HG02885 (cell line): ENCODE data around the gene RHBDD3.

Experiments used
- ATAC-seq: cut with Tn5 transposase; IDR thresholded peaks from one replicate; pipeline ENCODE4 v1.9.1; 2021; ENCODE audit warnings: mild to moderate bottlenecking; ENCODE audit not compliant: unreplicated experiment, poor library complexity

The RHBDD3 gene

DNA sequence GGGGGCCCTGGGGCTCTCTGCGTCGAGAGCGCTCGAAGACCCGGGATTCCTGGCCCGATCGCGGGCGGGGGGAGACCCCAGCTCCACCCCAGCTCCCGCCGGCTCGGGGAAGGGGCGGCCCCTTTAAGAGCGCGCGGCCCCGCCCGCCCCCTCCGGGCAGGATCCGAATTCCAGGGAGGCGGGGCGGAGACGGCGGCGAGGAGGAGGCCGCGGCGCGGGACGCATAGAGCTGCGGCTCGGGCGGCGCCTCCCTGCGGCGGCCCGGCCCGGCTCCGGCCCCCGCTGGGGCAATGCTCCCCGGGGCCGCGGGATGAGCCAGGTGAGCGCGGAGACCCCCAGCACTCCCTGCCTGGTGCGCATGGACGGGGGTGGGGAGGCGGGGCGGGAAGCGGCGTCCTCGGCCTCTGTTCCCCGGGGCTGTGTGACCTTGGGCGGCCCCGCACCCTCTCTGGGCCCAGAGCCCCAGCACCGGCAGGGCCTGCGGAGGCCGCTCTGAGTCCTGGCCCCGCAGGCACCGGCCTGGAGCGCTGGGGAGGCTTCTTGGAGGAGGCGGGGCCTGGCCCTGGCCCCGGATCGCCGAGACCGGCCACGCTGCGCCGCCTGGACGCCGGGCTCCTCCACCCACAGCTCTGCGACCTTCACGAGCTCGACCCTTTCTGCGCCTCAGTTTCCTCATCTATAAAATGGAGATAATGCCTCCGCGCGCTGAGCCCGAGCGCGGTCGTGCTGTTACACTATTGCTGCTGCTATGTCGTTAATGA lies 39.2 kb upstream of the RHBDD3 start:
- no peak for ATAC-seq

DNA sequence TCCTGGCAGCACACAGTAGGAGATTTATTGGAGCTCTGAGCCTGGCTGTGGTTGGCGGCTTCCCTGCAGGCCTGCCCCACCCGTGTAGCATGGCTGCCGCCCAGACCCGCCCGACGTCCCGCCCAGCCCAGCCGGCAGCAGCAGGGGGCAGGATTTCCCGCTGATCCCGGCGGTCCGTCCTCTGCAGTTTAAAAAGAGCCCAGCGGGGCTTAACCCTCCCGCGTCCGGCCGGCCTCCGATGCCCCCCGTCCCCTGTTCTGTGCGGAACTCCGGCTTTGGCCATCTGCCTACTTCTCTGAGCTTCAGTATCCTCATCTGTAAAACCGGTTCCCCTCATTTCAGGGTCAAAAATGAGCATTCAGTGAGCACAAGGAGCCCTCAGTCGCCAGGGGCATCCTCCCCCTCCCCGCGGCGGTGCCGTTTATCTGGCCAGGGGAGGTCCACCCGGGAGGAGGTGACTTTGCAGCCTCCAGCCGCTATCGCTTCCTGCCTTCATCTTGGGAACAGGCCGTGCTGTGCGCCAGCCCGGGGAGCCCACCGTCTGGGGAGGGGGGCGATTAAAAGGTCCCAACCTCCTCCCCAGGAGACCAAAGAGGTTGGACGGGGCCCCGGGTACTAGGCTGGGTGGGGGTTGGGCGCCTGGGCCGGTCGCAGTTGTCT lies 38.5 kb upstream of the RHBDD3 start, which contains the start of gene GAS2L1:
TSS of gene GAS2L1 (plus strand) at position 476 of the 660 bp plus-strand sequence. CDS start 1,456 bp downstream, outside the sequence.
- no peak for ATAC-seq

DNA sequence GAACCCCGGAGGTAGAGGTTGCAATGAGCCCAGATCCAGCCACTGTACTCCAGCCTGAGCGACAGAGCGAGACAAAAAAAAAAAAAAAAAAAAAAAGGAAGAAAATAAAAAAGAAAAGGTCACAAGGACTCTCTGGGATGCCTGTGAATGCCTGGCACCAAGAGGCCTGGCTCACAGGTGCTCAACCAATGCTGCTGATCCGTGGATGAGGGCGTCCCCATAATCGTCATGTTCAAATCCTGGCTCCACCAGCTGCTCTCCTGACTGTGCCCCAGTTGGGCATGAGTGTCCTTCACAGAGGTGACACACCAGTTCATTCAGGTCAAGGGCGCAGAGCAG lies 38.0 kb upstream of the RHBDD3 start:
- ATAC-seq, result no peak

DNA sequence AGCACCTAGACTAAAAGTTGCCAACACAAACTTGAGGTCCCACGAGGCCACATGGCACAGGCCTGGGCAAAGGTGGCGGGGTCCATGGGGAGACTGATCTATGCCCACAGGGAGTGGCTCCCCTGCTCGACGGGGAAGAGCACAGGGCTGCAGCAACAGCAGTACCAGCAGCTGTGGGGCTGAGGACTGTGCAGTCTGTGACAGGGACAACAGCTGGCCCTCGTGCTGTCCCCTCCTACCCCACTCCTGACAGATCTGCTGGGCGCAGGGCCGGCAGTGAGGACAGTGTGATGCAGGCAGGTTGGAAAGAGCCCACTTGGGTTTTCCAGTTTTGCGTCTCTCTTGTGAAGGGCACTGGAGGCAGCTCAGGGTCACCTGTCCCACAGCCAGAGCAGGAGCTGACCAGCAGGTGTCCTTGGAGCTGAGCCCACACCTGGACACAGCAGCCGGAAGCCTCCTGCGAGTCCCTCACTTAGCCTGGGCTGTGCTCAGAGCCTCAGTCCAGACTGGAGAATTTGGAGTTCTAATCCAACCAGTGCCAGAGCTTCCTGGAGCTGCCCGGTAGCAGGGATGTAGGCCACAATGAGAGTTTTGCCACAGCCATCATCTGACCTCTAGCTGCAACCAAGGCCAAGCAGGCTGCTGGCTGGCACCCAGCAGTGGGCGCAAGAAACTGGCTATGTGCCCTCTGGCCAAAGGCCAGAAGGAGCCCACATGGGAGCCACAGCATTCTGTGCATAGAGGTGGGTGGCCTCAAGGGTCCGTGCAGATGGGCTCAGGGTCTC lies 35.1 kb upstream of the RHBDD3 start:
- no peak for ATAC-seq

DNA sequence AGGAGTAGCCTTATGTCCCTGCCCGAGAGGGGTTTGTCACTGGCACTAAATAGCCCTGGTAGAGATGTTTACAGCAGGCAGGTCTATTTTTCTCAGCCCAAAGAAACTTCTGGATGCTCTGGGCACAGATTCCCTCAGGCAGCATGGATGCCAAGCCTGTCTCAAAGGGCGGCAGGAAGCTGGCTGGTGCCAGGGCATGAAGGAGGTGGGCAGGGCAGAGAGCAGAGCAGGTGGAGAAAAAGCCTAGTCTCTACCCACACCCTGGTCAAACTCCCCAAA lies 34.6 kb upstream of the RHBDD3 start:
- ATAC-seq, result no peak

DNA sequence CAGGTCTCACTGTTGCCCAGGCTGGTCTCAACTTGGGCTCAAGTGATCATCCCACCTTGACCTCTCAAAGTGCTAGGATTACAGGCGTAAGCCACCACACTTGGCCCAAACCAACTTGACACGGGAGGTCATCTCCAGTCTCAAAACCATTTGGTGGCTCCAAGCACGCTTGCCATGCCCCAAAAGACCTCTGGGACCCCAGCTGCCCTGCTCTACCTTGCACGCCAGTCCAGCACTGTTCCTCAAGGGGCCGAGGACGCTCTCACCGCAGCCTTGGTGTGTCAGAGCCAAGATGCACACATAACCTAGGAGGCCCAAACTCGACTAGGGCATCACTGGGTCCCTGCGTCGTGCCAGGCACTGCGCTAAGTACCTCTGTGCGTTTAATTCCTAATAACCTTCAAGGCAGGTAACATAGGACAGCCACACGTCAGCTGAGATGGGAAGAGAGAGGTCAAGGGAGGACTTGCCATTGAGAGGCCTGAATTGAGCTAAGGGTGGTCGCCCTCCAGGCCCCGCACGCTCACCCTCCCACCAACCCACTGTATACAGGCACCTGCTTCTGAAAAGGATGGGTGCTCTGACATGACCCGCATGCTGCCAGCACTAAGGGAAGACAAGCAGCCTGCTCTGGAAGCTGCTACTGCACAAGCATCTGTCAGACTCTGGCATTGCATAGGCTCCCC lies 34.1 kb upstream of the RHBDD3 start:
- ATAC-seq, result no peak

DNA sequence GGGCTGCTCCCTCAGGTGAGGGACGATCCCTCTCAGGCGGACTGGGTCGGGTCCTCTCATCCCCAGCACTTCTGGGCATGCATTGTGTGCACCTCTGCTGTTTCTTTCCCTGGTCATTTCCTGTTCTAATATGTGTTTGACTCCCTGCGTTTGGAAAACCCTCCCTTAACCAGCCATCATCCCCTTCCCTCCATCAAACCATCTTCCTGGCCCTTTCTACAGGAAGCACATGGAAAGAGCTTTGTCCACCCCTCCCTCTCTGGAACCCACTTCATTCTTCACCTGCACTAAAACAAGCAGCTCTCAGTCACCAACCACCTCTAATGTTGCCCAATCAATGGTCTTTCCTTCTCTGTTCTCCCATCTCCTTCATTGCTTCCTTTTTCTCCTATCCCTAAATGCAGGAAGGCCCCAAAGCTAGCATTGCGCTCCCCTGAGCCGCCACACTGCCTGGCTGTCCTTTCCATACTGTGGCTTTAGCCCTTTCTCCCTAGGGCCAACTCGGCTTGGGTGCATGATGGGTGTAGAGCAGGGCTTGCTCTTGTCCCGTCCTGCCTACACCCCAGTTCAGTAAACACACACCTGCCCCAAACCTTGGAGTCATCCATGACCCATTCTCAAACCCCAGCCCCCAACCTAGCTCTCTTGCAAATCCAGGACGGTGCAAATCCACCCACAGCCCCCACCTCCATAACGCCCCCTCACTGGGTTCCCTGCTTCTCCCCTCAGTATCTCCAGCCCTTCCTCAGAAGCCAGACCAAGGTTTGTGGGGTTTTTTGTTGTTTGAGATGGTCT lies 33.2 kb upstream of the RHBDD3 start:
- ATAC-seq, result no peak

DNA sequence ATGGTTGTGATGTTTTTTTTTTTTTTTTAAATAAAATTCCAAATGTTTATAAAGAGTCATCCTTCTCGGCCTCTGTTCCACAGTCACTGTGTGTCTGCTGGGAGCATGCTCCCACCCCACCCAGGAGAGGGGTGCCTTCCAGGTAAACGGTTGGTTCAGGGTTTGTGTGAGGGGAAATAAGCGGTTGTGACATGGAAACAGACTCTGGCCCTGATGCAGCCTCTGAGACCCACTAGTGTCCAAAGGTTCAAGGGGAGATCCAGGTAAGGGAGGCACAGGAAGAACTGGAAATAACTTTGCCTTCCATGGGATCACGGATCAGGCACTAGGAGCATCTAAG lies 32.7 kb upstream of the RHBDD3 start:
- ATAC-seq, result no peak

DNA sequence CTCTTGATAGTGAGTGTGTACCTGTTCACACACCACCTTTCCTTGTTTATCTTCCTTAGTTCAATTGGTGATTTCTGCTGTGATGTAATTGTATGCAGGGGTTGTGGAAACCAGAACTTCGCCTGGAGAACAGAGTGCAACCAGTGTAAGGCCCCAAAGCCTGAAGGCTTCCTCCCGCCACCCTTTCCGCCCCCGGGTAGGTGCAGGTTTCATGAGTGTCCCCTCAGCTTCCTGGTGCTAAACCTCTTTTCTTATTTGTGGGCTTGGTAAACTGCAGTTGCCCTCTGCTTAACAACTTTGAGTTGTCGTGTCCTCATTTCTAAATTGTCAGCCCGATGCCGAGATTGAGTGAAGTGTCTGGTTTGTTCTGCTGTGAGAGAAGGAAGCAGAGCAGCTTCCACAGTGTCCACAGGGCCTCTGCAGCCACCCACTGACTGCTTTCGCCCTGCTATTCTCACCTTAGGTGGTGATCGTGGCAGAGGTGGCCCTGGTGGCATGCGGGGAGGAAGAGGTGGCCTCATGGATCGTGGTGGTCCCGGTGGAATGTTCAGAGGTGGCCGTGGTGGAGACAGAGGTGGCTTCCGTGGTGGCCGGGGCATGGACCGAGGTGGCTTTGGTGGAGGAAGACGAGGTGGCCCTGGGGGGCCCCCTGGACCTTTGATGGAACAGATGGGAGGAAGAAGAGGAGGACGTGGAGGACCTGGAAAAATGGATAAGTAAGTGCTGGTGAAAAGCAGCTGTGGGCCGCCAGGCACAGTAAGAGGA lies 31.5 kb upstream of the RHBDD3 start:
- ATAC-seq, result no peak

DNA sequence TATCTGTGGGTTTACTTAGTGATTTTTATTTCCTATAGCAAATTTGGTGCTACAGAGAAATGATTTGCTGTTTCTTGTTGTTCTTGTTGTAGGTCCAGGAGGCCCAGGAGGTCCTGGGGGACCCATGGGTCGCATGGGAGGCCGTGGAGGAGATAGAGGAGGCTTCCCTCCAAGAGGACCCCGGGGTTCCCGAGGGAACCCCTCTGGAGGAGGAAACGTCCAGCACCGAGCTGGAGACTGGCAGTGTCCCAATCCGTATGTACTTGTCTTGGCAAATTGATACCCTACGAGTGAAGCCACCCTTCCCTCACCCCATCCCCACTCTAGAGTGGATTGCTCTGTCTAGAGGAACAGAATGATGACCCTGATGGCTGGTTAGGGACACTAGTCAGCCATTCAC lies 30.9 kb upstream of the RHBDD3 start:
- no peak for ATAC-seq

DNA sequence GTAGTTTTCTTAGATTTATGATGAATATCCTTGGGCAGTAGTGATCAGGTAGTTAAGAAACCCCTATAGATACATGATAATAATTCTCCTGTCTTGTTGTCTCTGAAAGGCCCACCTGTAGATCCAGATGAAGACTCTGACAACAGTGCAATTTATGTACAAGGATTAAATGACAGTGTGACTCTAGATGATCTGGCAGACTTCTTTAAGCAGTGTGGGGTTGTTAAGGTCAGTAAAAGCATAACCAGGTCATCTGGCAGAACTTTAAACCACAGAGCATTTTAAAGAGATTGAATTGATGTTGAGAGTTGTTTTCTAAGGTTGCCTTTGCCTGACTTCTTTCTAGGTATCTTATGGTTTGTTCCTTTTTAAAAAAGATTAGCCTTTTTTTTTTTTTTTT lies 24.6 kb upstream of the RHBDD3 start:
- ATAC-seq, result no peak

DNA sequence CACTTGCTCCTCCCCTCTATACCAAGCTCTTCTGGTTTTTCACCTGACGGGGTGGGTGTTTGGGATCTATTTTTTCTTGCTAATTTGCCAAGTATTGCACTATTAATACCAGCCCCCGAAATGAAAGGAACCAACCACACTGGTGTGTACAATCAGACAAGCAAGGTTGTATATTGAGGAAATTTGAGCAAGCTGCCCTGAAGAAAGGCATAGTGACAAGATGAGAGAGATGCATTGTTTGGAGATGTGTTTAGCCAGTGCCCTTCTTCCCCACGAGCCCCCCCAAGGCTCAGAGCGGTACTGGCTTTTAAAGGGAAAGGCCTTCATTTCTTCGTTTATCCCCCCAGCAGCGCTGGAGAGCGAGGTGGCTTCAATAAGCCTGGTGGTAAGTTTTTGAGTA lies 23.4 kb upstream of the RHBDD3 start:
- ATAC-seq, result no peak

DNA sequence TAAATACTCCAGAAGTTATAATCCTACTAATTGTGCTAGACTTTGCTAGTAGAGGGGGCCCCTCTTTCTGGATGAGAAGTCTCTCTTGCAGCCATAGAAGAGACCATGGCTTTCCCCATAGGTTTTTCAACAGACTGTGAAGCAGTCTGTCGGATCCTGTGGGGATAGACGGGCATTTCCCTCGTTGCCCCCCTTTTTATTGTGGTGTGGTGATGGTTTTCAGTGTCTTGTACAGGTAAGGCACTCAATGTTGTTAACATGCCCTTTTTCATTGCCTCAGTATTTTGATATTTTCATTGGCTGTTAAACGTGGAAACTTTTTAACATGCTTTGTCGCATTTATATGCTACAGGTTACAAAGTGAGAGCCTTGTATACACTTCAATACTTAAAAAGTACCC lies 22.3 kb upstream of the RHBDD3 start:
- no peak for ATAC-seq

DNA sequence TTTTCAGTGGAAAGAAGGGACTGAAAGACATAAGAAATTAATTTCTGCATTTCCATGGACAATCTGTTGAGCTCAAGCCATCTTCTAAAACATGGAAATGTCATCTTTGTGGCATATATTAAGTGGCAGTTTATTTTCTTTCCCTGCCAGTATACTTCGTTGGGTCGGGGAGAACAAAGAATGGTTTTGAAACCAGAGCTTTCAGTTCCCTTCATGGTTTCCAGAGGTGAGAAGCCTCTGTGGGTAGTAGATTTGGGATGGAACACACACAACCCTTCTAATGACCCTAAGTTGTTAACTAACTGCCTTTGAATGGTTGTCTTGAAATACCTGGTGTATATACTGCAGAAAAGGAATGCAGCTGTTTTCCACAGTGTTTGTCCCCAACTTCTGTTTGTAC lies 21.1 kb upstream of the RHBDD3 start:
- no peak for ATAC-seq

DNA sequence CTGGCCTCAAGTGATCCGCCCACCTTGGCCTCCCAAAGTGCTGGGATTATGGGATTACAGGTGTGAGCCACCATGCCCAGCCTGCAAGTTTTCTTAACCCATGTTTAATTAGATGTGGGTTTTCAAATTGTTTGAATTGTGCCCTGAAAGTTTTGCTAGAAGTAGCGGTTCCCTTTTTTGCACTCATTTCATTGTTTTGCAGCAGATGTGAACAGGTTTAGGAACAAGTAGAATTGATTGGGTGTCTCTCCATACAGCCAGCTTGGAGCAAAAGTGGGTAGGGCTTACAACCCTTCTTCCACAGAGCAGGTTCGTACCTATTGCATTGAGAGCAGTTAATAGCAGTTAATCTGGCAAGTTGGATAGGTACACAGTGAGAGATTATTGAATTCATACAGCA lies 16.4 kb upstream of the RHBDD3 start:
- ATAC-seq, result no peak

DNA sequence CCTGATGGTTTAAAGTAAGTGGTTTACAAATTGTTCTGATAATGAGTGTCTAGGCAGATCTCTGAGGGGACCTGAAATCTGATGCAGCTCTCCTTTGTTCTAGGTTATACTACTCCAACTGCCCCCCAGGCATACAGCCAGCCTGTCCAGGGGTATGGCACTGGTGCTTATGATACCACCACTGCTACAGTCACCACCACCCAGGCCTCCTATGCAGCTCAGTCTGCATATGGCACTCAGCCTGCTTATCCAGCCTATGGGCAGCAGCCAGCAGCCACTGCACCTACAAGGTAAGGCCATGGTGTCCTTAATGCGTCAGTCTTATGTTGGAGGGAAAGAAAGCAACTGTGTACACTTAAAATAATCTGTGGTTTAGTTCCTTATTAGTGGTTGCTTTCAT lies 10.1 kb upstream of the RHBDD3 start:
- no peak for ATAC-seq

DNA sequence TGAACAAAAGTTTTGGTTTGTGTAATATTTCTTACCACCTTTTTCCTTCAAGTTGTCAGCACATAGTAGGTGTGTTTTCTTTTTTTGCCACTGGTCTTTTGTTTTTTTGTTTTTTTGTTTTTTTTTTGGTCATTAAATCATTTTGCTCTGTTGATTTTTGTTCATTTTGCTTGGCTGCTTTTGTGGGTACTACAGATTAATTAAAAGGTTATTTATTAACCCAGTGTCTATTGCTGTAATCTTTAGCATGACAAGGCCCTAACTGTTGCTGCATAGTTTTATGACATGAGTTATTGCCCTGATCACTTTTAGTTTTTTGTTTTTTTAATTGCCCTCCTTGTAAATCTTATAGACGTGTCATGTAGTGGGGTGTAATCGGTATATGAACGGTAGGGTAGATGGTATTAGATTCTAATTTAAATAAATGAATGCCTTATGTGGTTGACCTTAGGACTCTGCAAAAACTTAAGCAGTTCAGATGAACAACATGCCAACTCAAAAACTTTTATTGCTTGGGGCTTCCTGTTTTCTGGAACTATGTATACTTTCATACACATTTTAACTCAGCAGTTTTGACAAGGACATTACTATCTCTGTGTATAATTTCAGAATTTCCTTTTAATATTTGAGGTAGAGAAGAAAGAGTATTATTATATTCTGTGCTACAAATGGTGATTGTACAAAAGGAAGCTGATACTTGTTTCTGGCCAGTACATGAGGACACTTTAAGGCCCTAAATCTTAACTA lies 8.2 kb upstream of the RHBDD3 start:
- no peak for ATAC-seq

DNA sequence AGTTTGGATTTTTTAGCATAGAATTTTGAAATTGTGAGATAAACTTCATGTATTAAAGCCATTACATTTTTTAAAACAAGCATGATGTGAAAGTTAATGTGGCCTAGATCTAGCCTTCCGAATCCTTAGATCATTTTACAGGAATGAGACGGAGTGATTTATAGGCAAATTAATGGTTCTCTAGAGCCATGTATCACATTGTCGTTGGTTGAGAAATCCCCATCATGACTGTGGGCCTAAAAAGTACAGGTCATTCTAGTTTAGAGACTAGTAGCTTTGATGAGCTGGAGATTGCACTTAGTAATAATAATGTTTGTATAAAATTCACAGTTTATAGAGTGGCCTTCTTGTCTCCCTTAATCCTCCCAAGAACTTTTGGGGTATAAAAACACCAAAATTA lies 7.4 kb upstream of the RHBDD3 start:
- ATAC-seq, result no peak

DNA sequence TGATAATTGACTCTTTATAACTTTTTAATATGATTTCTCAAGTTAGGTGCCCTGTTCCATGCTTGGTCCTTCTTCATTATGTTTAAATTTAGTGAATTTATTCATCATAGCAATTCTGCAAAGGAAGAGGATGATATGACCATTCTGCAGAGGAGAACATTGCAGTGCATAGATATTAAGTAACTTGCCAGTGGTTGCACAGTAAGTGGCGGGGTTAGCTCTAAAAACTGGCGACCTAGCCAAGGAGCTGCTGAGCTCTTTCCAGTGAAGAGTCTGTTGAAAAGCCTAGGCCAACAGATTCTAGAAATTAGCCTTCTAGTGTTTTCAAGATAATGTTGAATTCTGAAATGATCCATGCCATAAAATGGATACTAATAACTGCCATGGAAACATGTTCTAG lies 4.8 kb upstream of the RHBDD3 start:
- ATAC-seq, result no peak
